HG02798 (cell line): ENCODE data around the gene DNAJC8.

ENCODE experiments used
- ATAC-seq: cut with Tn5 transposase; IDR thresholded peaks from one replicate; pipeline ENCODE4 v1.9.1; 2021; ENCODE audit warnings: mild to moderate bottlenecking; ENCODE audit not compliant: unreplicated experiment, poor library complexity

DNAJC8 gene

DNA sequence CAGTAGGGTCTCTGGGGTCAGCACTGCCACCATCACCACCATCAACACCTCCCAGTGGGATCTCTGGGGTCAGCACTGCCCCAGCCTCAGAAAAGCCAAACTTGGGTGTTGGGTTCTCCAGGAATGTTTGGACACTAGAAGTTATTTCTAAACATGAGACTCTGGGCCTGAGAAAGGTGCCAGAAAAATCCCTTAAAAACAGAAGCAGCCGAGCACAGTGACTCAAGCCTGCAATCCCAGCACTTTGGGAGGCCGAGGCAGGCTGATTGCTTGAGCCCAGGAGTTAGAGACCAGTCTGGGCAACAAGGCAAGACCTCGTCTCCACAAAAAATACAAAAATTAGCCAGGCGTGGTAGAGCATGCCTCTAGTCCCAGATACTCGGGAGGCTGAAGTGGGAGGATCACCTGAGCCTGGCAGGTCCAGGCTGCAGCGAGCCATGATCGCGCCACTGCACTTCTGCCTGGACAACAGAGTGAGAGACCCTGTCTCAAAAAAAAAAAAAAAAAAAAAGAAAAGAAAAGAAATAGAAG is 56.8 kb downstream of the DNAJC8 start:
- ATAC-seq: no peak

DNA sequence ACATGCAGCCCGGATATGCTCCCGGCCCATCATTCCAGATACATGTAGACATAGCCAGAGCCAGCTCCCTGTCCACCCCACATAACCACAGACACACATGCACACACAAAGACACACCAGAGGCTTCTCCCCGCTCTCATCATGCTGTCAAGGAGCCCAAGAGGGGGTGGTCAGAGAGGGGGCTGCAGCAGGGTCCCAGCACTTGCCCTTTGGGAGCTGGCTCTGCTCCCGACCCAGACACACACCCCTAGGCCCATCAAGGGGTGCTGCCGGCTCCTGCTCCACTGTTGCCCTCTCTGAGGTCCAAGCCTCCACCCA is 58.9 kb downstream of the DNAJC8 start:
- no peak for ATAC-seq

DNA sequence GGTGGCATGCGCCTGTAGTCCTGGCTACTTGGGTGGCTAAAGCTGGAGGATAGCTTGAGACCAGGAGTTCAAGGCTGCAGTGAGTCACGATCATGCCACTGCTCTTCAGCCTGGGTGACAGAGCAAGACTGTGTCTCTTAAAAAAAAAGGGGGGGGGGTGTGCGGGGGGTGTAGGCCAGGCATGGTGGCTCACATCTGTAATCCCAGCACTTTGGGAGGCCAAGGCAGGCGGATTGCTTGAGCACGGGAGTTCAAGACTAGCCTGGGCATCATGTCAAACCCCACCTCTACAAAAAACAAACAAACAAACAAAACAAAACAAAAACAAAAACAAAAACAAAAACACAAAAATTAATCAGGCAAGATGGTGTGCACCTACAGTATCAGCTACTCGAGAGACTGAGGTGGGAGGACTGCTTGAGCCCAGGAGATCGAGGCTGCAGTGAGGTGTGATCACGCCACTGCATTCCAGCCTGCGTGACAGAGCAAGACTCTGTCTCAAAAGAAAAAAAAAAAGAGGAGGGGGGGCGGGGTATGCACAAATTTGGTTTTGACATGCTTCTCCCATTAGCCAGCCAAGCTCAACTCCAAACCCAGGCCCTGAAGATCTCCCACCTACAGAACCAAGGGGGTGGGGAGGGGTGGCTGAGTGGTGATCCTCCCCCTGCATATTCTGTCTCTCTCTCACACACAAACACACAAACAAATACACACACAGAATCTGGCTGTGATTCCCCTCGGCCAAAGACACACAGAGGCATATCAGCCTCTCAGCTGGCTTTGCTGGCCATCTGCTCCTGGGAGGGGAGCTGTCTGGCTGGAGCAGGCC is 59.5 kb downstream of the DNAJC8 start:
- no peak for ATAC-seq

DNA sequence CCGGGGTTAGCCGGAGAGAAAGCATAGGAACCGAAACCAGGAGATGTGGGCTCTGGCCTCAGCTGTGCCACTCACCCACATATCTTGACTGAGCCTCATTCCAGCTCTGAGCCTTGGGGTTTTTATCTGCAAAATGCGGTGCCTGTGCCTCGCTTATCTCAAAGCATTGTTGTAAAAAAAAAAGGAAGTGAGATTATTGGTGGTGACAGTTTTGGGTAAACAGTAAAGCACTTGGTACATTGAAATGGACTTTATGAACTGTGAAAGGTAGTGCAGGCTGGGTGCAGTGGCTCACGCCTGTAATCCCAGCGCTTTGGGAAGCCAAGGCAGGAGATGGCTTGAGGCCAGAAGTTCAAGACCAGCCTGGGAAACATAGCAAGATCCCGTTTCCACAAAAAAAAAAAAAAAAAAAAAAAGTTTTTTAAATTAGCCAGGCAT is 60.1 kb downstream of the DNAJC8 start:
- ATAC-seq: peak; percentile 76

DNA sequence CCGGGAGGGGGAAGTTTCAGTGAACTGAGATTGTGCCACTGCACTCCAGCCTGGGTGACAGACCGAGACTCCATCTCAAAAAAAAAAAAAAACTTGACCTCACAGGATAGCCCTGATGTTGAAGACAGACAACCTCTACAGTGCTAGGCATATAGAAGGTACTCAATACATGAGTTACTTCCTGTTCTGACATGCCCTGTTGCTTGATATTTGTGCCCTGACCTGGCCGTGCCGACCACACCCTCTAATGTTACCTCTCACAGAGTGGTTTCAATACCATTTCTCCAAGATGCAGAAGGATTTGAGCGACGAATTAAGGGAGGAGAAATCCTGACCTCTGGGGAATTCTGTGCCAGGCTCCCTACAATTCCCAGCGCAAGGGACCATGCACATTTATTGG is 61.6 kb downstream of the DNAJC8 start:
- no peak for ATAC-seq

DNA sequence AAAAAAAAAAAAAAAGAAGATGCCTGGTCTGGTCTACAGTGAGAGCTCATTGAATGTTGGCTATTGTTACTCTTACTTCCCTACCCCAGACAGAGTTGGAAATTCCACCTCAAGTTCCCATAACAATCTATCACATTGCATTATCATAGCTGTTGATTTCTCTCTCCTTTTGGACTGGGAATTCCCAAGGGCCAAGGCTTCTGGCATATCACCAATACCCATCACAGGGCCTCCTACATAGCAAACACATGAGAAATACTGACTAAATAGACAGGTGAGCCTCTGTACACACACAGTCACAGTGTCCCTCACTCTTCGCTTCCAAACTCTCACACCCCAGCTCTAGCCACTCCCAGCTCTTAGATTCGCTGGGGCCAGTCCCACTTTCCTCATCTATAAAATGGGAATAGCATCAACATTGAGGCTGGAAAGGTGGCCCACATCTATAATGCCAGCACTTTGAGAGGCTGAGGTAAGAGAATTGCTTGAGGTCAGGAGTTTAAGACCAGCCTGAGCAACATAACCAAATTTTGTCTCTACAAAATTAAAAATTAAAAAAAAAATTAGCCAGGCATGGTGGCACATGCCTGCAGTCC is 62.7 kb downstream of the DNAJC8 start:
- no peak for ATAC-seq

DNA sequence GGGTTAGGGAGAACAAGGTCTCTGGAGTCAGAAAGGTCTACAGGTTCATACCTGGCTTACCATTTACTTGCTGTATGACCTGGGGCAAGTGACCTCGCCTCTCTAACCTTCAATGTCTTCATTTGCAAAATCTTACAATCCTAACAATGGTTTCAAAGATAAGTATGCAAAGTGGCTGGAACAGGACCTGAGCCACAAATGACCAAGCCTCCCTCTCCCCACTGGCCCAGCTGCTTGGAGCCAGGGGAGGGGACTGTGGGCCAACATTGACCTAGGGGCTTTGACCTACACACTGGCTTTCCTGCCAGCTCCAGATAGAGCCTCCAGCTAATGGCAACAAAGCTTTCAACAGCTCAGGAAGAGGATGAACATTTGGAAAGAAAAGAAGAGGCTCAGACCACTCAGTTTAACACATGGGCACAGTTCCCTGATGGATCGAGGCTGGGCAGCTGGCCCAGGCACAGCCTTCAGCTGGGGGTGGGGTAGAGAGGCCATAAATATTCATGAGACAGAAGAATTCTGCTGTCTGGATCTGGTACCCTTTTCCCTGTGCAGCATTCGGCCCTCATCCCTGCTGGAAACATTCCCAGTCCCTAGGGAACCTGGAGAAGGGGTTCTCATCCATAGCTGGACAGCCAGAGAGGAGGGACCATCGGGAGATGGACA is 69.2 kb downstream of the DNAJC8 start:
- no peak for ATAC-seq

DNA sequence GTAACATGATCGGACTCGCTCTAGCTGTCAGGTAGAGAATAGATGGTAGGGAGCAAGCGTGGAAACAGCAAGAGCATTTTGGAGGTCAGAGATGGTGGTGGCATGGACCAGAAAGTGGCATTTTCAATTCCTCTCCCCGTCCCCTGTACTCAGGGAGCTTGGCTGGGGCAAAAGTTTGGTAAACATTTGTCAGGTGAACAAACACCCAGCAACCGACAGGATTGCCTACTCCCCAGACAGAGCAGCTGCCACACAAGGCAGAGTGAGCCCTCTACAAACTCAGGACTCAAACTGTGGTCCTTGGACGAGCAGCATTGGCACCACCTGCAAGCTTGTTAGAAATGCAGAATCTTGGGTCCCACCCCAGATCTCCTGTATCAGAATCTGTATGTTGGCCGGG is 70.7 kb downstream of the DNAJC8 start:
- ATAC-seq: no peak

DNA sequence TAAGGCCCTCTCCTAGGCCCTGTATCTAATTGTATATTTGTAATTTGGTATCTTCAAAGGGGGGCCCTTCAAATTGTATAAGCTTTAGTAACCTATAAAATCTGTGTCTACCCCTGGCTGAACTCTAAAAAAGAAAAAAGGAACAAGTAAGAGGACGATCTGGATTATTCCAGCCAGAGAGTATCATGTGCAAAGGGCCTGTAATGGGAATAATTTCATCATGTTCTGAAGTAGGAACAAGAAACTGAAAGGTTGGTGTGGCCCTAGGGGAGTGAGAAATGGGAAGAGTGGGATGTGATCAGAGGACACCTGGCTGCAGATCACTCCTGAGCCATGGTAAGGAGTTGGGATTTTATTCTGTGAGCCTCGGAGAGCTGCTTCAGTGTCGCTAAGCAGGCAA is 71.1 kb downstream of the DNAJC8 start:
- no peak for ATAC-seq

DNA sequence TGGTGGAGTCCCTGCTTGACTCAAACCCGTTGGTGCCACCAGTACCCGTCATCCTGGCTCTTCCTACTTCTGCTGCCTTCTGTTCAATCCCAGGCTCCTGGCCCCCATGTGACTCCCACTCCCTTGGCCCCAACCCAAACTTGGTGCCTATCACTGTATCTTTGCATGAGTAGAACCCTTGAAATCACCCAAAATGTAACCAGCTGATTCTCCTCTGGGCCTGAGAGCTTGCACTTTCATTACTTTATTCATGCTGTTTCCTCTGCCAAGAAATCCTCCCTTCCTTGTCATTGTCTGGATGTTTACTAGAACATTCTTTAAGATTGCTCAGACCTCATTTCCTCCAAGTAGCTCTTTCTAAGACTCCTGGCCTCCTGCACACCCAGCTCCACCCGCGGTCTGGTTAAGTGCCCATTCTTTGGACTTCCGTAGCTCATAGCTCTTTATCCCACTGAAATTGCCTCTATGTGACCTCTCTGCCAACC is 72.0 kb downstream of the DNAJC8 start:
- ATAC-seq: no peak

DNA sequence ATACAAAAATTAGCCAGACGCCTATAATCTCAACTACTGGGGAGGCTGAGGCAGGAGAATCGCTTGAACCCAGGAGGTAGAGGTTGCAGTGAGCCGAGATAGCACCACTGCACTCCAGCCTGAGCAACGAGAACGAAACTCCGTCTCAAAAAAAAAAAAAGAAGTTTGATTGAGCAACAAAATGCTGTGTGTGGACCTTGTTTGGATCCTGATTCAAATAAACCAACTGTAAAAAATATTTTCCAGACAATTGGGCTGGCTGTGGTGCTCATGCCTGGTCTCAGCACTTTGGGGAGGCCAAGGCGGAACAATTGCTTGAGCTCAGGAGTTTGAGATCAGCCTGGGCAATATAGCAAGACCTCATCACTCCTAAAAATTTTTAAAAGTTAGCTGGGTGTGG is 73.1 kb downstream of the DNAJC8 start:
- no peak for ATAC-seq

DNA sequence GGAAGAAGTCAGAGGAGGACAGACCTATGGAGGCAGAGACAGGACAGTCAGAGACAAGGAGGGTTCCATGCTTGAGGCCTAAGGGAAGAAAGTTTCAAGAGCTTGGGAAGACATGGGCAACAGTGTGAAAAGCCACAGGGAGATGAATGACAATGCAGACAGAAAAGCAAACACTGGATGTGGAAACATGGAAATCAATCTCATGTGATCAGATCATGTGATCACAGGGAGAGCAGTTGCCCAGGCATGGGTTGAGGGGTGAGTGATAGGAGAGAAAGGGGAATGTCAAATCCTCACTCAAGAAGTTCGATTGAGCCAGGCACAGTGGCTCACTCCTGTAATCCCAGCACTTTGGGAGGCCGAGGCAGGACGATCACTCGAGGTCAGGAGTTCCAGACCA is 73.6 kb downstream of the DNAJC8 start:
- no peak for ATAC-seq

DNA sequence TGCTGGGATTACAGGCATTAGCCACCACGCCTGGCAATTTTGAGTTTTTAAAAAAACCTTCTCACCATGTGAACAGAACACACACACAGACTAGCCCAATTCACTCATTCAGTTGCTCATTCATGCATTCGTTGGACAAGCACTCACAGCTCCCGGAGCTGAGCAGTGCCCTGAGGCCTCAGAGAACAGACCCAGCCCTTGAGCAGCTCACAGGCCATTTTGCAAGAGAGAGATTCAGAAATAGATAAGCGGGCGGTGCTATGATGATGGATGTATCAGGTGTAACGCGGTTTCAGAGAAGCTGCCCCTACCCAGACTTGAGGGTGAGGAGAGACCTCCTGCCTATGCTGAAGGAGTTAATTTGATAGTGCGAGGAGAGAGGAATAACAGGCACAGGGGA is 74.9 kb downstream of the DNAJC8 start:
- ATAC-seq: no peak

DNA sequence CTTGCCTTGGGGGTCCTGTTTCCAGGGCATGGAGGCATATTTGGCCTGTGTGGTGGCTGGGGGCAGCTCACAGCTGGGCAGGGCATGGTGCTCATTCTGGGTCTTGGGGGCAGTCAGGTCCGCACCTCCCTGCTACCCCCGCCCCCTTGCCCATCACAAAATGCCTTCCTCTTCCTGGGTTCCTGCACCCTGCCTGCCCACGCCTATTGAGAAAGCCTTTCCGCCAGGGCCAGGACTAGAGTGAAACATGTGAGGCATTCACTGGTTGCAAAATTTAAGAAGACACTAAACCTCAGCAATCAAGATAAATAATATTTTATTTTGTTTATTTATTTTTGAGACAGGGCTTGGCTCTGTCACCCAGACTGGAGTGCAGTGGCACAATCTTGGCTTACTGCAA is 76.0 kb downstream of the DNAJC8 start:
- ATAC-seq: no peak

DNA sequence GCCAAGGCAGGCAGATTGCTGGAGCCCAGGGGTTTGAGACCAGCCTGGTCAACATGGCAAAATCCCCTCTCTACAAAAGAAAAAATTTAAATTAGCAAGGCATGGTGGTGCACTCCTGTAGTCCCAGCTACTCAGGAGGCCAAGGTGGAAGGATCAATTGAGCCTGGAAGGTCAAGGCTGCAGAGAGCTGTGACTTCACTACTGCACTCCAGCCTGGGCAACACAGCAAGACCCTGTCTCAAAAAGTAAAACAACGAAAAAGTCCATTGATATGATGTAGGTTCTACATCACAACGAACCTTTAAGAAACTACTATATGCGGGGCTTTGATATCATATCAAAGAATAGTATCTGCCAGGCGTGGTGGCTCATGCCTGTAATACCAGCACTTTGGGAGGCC is 77.2 kb downstream of the DNAJC8 start:
- no peak for ATAC-seq

DNA sequence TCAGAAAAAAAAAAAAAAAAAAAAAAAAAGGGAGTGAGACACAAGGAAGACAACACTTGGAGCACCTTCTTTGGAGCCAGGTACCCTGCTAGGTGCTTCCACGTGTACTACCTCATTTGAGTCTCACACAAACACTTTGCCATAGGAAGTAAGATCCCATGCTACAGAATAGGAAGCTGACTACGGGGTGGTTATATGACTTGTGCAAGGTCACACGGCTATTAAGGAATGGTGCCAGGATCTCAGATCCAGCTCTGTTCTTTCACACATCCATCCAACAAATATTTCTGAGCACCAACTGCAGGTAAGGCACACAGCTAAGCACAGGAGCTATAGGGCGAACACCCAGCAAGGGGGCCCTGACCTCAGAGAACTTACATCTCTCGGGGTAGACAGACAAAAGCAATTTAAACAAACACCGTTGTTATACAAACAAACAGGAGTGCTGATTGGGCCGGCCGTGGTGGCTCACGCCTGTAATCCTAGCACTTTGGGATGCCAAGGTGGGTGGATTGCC is 78.7 kb downstream of the DNAJC8 start:
- no peak for ATAC-seq
